GM21717 (cell line): ENCODE measurements around the gene CDC37.

Experiments
- ATAC-seq: cut with Tn5 transposase; IDR thresholded peaks from one replicate; pipeline ENCODE4 v1.9.1; 2021; ENCODE audit warnings: mild to moderate bottlenecking, moderate library complexity; ENCODE audit not compliant: unreplicated experiment

CDC37 gene

DNA sequence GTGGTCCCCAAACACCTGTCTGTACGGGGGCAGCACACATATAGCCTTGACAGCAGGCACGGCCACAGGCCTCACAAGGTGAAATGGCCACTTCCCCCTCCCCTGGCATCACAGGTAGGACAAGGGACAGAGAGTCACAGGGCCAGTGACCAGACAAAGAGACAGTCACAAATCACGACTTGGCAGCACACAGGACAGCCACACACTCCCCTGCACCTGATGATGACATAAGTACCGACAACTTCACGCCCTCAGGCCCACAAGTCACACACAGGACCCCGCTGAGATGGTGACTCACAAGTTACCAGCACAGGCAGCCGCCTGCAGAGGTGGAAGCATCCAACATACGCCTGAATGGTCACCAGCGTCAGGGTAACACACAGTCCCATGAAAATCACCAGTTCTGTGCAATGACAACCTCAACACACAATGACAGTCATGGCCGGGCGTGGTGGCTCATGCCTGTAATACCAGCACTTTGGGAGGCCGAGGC, 39.5 kb downstream of the CDC37 start:
- no peak for ATAC-seq

DNA sequence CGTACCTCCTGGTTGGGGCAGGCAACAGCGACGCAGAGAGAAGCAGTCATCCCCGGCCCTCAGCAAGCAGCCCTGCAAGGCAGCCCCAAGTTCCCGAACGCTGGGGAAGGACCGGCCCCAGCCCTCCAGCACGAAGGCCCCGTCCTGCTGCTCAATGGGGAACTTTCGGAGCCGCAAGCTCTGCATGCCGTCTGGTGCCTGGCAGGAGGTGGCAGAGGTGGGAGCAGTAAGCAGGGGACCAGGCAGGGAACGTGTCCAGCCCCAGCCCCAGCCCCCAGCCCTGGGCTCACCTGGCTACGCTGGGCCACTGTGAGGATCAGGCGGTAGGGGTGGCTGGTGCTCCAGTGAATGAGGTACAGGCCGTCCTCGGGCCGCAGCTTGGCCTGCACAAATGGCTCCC, 41.1 kb downstream of the CDC37 start:
- ATAC-seq = no peak

DNA sequence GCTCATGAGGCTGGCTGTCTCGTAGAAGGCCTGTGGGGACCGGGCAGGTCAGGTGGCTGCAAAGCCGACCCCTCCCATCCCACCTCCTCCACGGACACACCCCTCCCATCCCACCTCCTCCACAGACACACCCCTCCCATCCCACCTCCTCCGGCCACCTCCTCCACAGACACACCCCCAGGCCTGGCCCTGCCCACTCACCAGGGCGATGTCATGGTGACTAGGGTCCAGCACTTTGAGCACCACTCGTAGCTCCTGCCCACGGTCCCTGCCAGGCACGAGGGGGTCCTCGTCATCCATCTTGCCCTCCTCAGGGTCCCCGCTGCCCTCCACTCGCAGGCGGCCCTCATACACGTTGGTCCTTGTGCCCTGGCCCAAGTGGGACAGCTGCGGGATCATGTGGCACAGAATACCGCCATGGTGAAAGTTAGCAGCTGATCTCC, 41.8 kb downstream of the CDC37 start:
- ATAC-seq = no peak

DNA sequence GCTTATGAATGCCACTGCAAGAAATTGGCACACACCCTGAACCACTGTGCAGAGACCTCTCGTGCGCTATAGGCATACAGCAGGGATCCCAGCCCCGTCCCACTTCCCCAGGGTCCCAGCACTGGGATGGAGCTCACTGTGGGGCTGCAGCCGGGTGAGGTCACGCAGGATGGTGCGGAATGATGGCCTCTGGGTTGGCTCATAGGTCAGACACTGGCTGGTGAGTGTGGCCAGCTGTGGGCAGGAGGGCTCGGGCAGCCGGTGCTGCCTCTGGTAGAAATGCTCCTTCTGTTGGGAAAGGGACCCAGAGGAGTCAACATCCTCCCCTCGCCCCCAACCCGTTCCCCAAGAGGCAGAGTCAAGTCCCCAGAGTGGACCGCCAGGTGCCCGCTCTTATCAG, 46.9 kb downstream of the CDC37 start:
- no peak for ATAC-seq

DNA sequence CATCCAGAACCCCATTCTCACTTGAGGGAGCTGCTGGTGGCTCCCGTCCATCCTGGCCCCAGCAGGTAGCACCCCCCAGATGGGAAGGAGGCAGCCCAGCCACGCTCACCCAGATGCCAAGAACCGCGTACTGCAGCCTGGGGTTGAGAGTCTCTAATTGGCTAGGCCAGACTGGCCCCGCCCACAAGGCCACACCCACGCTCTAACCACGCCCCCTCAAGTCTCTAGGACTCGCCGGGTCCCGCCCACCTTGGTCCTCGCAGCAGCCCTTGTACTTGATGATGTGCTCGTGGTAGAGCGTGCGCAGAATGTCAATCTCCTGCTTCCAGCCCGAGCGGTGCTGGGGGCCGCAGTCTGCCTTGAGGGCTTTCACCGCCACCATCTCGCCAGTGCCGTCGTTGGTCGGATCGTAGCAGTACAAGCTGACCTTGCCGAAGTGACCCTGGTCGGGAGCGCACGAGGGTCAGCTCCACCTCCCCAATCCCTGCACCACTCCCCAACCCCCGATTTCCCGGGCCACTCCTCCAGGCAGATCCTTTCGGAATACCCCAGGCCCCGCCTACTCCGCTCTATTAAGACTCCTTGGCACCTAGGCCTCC, 49.5 kb downstream of the CDC37 start:
- no peak for ATAC-seq

DNA sequence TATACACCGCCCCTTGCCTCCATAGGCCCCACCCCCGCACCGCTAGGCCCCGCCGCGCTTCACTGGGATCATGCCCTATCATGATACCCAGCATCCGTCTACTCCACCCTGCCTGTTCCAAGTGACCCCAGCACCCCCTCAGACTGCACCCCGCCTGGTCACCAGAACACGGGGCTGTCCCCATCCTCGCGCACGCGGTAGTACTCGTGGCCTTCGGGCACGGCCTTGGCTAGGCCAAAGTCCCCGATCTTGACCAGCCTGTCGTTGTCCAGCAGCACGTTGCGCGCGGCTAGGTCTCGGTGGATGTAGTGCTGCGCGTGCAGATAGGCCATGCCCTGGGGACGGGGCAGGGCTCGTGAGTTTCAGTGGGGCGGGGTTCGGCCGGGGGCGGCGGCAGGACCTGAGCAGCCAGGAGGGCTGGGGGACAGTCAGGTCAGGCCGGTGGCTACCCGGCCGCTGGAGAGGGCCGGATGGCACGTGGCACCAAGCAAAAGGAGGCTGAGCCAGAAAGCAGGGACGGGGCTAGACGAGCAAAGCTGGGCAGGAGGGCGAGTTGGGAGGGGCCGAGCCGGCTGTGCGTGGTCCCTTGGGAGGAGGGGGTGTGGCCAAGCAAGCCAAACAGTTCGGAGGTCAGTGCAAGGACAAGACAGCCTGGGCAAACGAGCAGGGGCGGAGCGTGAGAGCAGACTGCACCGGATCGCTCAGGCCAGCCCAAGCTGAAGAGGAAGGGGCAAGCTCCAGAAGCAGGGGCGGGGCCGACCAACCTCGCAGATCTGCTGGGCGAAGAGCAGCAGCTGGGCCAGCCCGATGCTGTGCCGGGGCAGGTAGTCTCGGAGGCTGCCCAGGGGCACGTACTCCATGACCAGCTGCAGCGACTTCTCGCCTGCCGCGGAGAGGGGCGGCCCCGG, 50.3 kb downstream of the CDC37 start:
- ATAC-seq = no peak

DNA sequence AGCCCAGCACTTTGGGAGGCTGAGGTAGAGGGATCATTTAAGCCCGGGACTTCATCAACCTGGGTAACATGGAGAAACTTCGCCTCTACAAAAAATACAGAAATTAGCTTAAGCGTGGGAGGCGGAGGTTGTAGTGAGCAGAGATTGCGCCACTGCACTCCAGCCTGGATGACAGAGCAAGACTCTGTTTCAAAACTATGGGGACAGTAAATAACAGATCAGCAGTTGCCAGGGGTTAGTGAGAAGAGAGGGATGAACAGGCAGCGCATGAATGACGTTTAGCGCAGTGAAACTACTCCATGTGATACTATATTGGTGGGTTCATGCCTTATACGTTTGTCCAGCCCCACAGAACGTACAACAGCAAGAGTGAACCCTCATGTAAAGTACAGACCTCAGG, 56.8 kb downstream of the CDC37 start:
- ATAC-seq = no peak

DNA sequence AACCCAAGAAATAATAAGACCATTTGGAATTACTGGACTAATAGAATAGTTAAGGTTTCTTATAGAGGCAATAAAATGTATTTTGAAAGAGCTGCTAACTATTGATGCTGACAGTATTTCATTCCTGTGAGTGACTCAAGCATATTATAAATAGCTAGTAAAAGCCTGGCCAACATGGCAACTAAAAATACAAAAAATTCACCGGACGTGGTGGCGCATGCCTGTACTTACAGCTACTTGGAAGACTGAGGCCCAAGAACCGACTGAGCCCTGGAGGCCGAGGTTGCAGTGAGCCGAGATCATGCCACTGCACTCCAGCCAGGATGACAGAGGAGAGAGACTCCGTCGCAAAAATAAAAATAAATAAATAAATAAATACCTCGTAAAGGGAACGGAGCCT, 58.6 kb downstream of the CDC37 start:
- no peak for ATAC-seq

DNA sequence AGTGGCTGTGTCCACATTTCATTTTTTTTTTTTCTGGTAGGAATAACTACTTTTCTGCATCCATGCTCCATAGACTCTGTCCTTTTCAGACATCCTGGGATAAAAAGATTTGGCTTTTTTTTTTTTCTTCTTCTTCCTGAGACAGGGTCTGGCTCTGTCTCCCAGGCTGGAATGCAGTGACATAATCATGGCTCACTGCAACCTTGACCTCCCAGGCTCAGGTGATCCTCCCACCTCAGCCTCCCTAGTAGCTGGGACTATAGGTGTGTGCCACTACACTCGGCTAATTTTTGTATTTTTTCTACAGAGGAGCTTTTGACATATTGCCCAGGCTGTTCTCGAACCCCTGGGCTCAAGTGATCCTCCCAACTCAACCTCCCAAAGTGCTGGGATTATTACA, 59.8 kb downstream of the CDC37 start:
- ATAC-seq = no peak
